NCI-H1417 treated with DMSO at 0.1 percent for 48 hours (cell line): ENCODE results near the gene OSBPL1A.

Source experiments
- DNase-seq: peaks from one replicate; lab custom pipeline; 2025; lab: John Stamatoyannopoulos, UW

The OSBPL1A gene

GRCh38 chr18:24341361-24341760 is 56.3 kb downstream of the OSBPL1A start:
- no peak for DNase-seq

- DNase-seq: no peak
These were observed 64.5 kb downstream of the OSBPL1A start for GRCh38 chr18:24333084-24333483.

GRCh38 chr18:24326211-24326610 is 71.4 kb downstream of the OSBPL1A start:
- no peak for DNase-seq

GRCh38 chr18:24322584-24323136 is 75.0 kb downstream of the OSBPL1A start:
- no peak for DNase-seq

GRCh38 chr18:24321071-24321470 is 76.6 kb downstream of the OSBPL1A start:
- DNase-seq: no peak

- no peak for DNase-seq
These were observed 77.9 kb downstream of the OSBPL1A start for GRCh38 chr18:24319757-24320156.

GRCh38 chr18:24317370-24317769 is 80.3 kb downstream of the OSBPL1A start:
- DNase-seq: no peak

GRCh38 chr18:24315170-24315569 is 82.5 kb downstream of the OSBPL1A start:
- no peak for DNase-seq

- no peak for DNase-seq
These were observed 91.4 kb downstream of the OSBPL1A start for GRCh38 chr18:24306201-24306600.

- no peak for DNase-seq
These were observed 96.9 kb downstream of the OSBPL1A start for GRCh38 chr18:24300703-24301102.

GRCh38 chr18:24296276-24296675 is 101.3 kb downstream of the OSBPL1A start:
- DNase-seq: no peak

GRCh38 chr18:24293254-24293653 is 104.4 kb downstream of the OSBPL1A start:
- DNase-seq: no peak

- DNase-seq: no peak
These were observed 119.0 kb downstream of the OSBPL1A start for GRCh38 chr18:24278591-24278990.

- no peak for DNase-seq
These were observed 120.0 kb downstream of the OSBPL1A start for GRCh38 chr18:24277516-24278195.

GRCh38 chr18:24276994-24277393 is 120.6 kb downstream of the OSBPL1A start:
- DNase-seq: no peak

GRCh38 chr18:24274837-24275236 is 122.8 kb downstream of the OSBPL1A start:
- no peak for DNase-seq

- no peak for DNase-seq
These were observed 124.0 kb downstream of the OSBPL1A start for GRCh38 chr18:24273596-24273995.

- no peak for DNase-seq
These were observed 125.4 kb downstream of the OSBPL1A start for GRCh38 chr18:24272229-24272525.

- no peak for DNase-seq
These were observed 126.0 kb downstream of the OSBPL1A start for GRCh38 chr18:24271381-24272228.

GRCh38 chr18:24270937-24271380 is 126.7 kb downstream of the OSBPL1A start:
- no peak for DNase-seq

GRCh38 chr18:24270358-24270936 is 127.2 kb downstream of the OSBPL1A start:
- DNase-seq: no peak

- DNase-seq: no peak
These were observed 128.7 kb downstream of the OSBPL1A start for GRCh38 chr18:24268784-24269550.
